ENCODE data around the gene SURF2. TPM values are rescaled to one million over a fixed set of nuclear protein-coding genes. Genes with fewer than 3 reads are reported as not detected.

Gene SURF2
- total RNA-seq, 1 donor, result 12.5 TPM

- H3K4me3 ChIP-seq (ENCODE audit: low read depth, low read length), result peak overlapping the region; percentile 90
- no peak for DNase-seq (ENCODE audit: low read depth)
- TF ChIP-seq, protein P1, sequence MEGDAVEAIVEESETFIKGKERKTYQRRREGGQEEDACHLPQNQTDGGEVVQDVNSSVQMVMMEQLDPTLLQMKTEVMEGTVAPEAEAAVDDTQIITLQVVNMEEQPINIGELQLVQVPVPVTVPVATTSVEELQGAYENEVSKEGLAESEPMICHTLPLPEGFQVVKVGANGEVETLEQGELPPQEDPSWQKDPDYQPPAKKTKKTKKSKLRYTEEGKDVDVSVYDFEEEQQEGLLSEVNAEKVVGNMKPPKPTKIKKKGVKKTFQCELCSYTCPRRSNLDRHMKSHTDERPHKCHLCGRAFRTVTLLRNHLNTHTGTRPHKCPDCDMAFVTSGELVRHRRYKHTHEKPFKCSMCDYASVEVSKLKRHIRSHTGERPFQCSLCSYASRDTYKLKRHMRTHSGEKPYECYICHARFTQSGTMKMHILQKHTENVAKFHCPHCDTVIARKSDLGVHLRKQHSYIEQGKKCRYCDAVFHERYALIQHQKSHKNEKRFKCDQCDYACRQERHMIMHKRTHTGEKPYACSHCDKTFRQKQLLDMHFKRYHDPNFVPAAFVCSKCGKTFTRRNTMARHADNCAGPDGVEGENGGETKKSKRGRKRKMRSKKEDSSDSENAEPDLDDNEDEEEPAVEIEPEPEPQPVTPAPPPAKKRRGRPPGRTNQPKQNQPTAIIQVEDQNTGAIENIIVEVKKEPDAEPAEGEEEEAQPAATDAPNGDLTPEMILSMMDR (IDR thresholded peaks at IDR 0.05; ENCODE audit: insufficient read depth, low read length), result peak; percentile 6
Measured at GRCh38 chr9:133355881-133356357, 431 bp upstream of the SURF2 start.

DNA sequence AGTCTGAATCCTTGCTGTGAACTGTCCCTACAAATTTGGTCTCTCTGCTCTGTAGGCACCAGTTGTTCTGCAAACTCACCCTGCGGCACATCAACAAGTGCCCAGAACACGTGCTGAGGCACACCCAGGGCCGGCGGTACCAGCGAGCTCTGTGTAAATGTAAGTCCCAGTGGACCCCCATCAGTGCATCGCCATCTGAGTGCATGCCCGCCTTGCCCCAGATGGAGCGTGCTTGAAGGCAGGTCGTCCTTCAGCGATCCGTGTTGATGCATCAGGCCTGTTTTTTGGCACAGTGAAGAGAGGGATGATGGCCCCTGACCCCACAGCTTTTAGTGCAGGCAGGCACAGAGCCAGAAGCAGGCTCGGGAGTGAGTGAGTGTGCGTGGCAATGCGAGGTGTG is 1.3 kb downstream of the SURF2 start:
- no peak for DNase-seq (ENCODE audit: low read depth)
- peak overlapping the region; percentile 90 for H3K4me3 ChIP-seq (ENCODE audit: low read depth, low read length)
- TF ChIP-seq, protein P1 (IDR thresholded peaks at IDR 0.05; ENCODE audit: insufficient read depth, low read length), result no peak

GRCh38 chr9:133359399-133360175 is 3.2 kb downstream of the SURF2 start:
- TF ChIP-seq, protein P1 (IDR thresholded peaks at IDR 0.05; ENCODE audit: insufficient read depth, low read length), result peak; percentile 30
- H3K4me3 ChIP-seq (ENCODE audit: low read depth, low read length), result no peak overlapping the region
- DNase-seq (ENCODE audit: low read depth), result no peak

DNA sequence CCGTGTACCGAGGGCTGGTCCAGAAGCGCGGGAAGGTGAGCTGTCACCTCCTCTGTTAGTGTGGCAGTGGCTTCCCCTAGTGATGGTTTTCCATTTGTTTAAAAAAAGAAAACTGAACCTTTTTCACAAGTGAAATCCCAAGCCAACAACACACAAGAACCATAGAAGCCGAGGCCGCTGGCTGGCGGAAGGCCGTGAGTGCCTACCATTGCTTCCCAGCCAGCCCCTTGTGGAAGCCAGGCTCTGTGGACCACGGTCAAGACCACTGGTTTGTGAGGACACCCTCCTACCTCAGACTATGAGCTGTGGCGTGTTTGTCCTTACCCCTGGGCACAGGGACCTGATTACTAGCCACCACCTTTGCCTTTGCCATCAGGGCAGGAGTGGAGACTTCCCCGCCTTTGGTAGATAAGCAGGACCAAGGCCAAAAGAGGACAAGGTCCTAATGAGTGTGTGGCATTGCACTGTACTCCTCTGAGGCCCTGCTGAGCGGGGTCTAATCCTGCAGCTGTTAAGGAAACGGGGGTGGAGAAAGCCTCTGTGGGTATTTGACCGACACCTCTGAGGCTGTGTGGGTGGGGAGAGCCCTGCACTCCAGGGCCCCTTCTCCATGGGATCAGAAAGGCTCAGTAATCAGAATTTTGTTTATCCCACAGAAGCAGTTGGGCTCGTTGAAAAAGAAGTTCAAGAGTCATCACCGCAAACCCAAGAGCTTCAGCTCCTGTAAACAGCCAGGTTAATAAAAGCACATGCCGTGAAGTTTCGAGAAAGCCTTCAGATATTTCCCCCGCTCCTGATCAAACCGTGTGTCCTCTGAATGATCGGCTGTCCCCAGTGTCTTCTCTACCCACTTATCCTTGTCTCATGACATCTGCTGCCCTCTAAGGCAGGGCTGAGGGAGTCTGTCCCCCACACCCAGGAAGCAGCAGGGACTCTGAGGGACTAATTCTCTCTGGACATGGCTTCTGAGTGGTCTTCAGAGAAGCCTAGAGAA is 4.3 kb downstream of the SURF2 start:
- TF ChIP-seq, protein P1 (IDR thresholded peaks at IDR 0.05; ENCODE audit: insufficient read depth, low read length), result no peak
- no peak for DNase-seq (ENCODE audit: low read depth)
- no peak overlapping the region for H3K4me3 ChIP-seq (ENCODE audit: low read depth, low read length)

- no peak for DNase-seq (ENCODE audit: low read depth)
- TF ChIP-seq, protein P1 (IDR thresholded peaks at IDR 0.05; ENCODE audit: insufficient read depth, low read length), result no peak
- no peak overlapping the region for H3K4me3 ChIP-seq (ENCODE audit: low read depth, low read length)
Measured at GRCh38 chr9:133361507-133362092, 5.2 kb downstream of the SURF2 start.

DNA sequence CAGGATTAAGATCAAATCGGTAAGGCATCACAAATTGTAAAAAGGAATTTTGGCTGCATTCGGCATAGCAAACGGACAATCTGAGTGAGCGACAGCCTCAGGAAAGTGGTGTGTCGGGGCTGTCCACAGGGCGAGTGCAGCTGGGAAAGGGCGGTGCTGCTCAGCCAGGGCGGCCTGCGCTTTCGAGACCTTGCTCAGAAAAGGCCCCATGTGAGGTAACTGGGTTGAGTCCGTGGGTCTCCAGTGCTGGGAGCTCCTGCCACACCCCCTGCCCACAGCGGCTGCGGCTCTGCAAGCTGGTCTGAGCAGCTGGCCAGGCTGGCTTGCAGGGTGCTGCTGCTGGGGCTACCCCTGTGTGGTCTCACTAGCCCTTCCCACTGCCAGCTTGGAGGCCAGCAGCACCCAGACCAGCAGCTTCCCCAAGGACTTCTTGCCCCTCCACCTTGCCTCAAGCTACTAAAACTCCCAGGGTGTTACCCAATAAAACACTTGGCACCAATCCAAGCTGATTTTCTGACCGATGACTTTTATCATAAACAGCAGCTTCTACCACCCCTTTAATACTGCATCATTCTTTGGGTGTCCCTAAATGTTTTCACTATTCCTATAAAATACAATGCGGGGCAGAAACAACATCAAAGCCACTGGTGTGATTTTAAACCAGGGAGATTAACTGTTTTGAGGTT is 6.2 kb downstream of the SURF2 start:
- TF ChIP-seq, protein P1 (IDR thresholded peaks at IDR 0.05; ENCODE audit: insufficient read depth, low read length), result no peak
- DNase-seq (ENCODE audit: low read depth), result peak; percentile 30
- H3K4me3 ChIP-seq (ENCODE audit: low read depth, low read length), result no peak overlapping the region
